GM12878 (cell line): Measurements from ENCODE around the gene ANKS1A.

Source experiments
- CTCF ChIP-seq, 3 experiments: IDR thresholded peaks in 2 of 3; conservative IDR thresholded peaks in 1 of 3; 2 replicates each; pipeline ENCODE4 v1.5.1; 2011; ENCODE audit warnings: low read depth in 3 of 3, low read length in 3 of 3, mild to moderate bottlenecking in 3 of 3, control low read depth in 2 of 3, moderate library complexity in 2 of 3, inconsistent platforms in 1 of 3, mixed read lengths in 1 of 3; ENCODE audit not compliant: control insufficient read depth in 2 of 3, insufficient read depth in 1 of 3; ENCODE audit errors: extremely low read depth in 1 of 3
- ZBTB11 ChIP-seq: fragments of 450-650 bp; formaldehyde crosslinking; IDR thresholded peaks from 2 replicates; pipeline ENCODE4 v1.5.0; 2022; ENCODE audit warnings: mild to moderate bottlenecking, missing genetic modification characterization

GRCh38 chr6:34976239-34976638 is 87.2 kb downstream of the ANKS1A start:
- TF ChIP-seq CTCF (IDR thresholded peaks at IDR 0.05 in 2 of 3, conservative IDR thresholded peaks at IDR 0.05 in 1 of 3; ENCODE audit: control insufficient read depth in 2 of 3, extremely low read depth in 1 of 3, insufficient read depth in 1 of 3, low read depth in 3 of 3, low read length in 3 of 3), result no peak
- TF ChIP-seq ZBTB11 (CRISPR knock-in tag), result no peak
